Measurements from ENCODE around the gene ARHGAP26.

ARHGAP26 gene

DNA sequence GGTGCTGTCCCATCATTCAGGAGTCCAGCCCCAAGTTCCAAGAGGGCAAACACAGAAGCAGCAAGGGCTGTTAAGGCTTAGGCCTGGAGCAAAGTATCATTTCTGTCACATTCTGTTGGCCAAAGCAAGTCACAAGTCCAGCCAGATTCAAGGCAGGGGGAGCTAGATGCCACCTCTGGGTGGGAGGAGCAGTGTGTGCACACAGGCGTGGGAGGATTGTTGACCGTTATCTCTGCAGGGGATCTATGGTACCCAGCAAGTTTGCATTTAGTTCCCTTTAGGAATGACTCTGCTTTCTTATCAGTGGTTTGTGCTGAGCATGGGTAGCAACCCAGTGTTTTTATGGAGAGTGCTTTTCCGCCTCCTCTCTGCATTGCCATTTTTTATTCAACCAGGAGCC is 354.4 kb downstream of the ARHGAP26 start:
- H3K4me3 ChIP-seq (ENCODE audit: low read depth, low read length): no peak overlapping the region
- TF ChIP-seq CTCF (IDR thresholded peaks at IDR 0.05; ENCODE audit: borderline replicate concordance, insufficient read depth, low read depth, low read length): no peak

DNA sequence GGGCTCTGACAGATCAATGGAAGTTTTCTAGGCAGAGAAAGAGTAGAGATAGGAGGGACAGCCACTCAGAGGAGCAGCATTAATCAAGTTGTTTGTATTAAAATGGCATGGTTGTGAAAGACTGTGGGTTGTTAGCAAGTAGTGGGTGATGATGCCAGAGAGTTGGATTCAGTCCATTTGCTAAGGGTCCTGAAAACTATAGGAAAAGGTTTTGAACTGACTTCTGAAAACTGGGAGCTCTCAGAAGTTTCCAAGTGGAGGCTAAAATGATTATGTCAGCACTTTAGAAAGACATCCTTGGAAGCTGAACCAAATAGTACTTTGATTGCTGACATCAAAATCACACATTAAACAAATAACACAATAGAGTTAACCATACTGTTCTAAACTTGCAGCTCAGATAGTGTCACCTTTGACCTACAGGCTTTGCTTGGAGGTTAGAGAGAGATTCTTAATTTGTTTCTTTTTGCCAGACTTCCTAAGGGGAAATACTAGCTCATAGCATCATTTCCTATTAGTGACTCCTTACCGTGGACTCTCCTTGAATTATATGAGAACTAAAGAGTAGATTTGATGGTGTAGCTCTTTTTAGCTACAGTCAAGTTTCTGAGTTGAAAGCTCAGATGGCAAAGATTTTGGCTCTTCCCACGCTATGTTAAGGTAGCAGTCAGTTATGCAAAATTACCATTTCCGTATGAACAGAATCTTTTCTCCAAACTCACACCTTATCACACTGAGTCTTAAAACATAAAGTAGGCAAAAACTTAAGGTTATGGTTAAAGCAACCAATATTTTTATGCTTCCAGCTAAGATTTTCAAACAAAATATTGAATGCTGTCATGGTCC is 356.2 kb downstream of the ARHGAP26 start:
- no peak overlapping the region for H3K4me3 ChIP-seq (ENCODE audit: low read depth, low read length)
- TF ChIP-seq CTCF (IDR thresholded peaks at IDR 0.05; ENCODE audit: borderline replicate concordance, insufficient read depth, low read depth, low read length): no peak

DNA sequence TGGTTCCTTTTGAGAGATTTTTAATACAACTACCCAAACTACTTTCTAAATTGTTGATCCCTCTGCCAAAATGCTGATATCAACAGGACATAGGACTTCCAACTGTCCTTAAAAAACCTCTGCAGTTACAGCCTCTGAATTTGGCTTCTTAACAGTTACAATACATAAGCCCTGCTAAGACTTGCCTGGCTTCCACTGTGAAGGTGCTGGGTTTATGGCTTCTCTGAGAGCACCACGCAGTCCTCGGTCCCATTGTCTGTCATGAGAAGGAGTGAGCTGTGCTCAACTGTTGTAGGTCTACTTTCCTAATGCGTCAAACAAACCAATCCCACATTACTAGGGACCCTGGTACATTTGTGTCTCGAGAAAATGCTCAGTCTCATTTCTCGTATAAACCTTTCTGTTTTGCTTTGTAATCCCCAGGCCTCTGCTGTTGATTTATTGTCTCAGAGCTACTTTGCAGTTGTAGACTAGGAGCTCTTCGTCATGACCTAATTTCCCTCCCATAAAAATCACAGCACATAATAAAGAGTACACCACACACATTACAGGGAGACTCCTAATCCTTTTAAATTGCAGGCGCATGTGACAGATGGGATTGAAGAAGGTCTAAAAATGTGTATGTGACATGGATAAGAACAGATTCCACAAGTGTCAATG is 358.4 kb downstream of the ARHGAP26 start:
- no peak for TF ChIP-seq CTCF (IDR thresholded peaks at IDR 0.05; ENCODE audit: borderline replicate concordance, insufficient read depth, low read depth, low read length)
- H3K4me3 ChIP-seq (ENCODE audit: low read depth, low read length): no peak overlapping the region

DNA sequence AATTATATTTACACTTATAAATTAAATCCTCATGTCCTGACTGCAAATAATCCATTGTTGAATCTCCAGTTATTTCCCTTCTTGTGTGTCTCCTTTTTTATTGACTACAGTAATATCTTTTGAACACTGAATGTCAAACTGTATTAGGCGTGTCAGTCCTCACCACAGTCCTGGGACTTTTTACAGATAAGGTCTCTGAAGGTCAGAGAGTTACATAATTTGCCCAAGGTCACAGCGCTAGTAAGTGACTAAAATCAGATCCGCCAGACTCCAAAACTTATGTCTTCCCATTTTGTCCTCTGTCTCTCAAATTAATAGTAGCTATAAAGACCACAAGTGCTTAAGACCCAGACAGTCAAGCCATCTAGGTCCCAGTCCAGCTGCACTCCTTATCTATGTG is 359.0 kb downstream of the ARHGAP26 start:
- H3K4me3 ChIP-seq (ENCODE audit: low read depth, low read length): no peak overlapping the region
- TF ChIP-seq CTCF (IDR thresholded peaks at IDR 0.05; ENCODE audit: borderline replicate concordance, insufficient read depth, low read depth, low read length): no peak

GRCh38 chr5:143129910-143130612 is 359.9 kb downstream of the ARHGAP26 start:
- H3K4me3 ChIP-seq (ENCODE audit: low read depth, low read length): no peak overlapping the region
- TF ChIP-seq CTCF (IDR thresholded peaks at IDR 0.05; ENCODE audit: borderline replicate concordance, insufficient read depth, low read depth, low read length): no peak

- TF ChIP-seq CTCF (IDR thresholded peaks at IDR 0.05; ENCODE audit: borderline replicate concordance, insufficient read depth, low read depth, low read length): no peak
- no peak overlapping the region for H3K4me3 ChIP-seq (ENCODE audit: low read depth, low read length)
Measured at GRCh38 chr5:143130613-143131305, 360.6 kb downstream of the ARHGAP26 start.
